Mesenchymal stem cell (in vitro differentiated cells and primary cell): ENCODE data around the gene TEX53.

ENCODE experiments used
- DNase-seq: peaks from one replicate; pipeline ENCODE4 v3.0.0-alpha.2; 2013
- H2AFZ ChIP-seq: one replicate; pipeline ENCODE4 v1.6.1; 2013; ENCODE audit warnings: low read depth, mild to moderate bottlenecking, control low read depth, inconsistent platforms, low read length, moderate library complexity
- H2AK5ac ChIP-seq: 2 replicates; pipeline ENCODE4 v1.6.1; 2013; ENCODE audit warnings: low read length, moderate library complexity, mild to moderate bottlenecking, inconsistent platforms; ENCODE audit not compliant: severe bottlenecking
- H2BK120ac ChIP-seq: one replicate; pipeline ENCODE4 v1.6.1; 2013; ENCODE audit warnings: low read depth, mild to moderate bottlenecking, inconsistent platforms, low read length, moderate library complexity
- H2BK12ac ChIP-seq, 2 experiments: one replicate each; pipeline ENCODE4 v1.6.1; 2013; ENCODE audit warnings: inconsistent platforms in 2 of 2, low read length in 2 of 2, mild to moderate bottlenecking in 2 of 2, moderate library complexity in 2 of 2, control low read depth in 1 of 2
- H2BK15ac ChIP-seq: one replicate; pipeline ENCODE4 v1.6.1; 2013; ENCODE audit warnings: mild to moderate bottlenecking, low read depth, inconsistent platforms; ENCODE audit not compliant: poor library complexity, severe bottlenecking
- H2BK5ac ChIP-seq: 2 replicates; pipeline ENCODE4 v1.6.1; 2013; ENCODE audit warnings: low read depth, mild to moderate bottlenecking, low read length, control low read depth, inconsistent platforms; ENCODE audit not compliant: poor library complexity, severe bottlenecking
- H3K14ac ChIP-seq, 2 experiments: one replicate each; pipeline ENCODE4 v1.6.1; 2013; ENCODE audit warnings: inconsistent platforms in 2 of 2, low read length in 2 of 2, control low read depth in 1 of 2, mild to moderate bottlenecking in 1 of 2, moderate library complexity in 1 of 2
- H3K18ac ChIP-seq, 2 experiments: one replicate each; pipeline ENCODE4 v1.6.1; 2013; ENCODE audit warnings: inconsistent platforms in 2 of 2, low read length in 2 of 2, control low read depth in 1 of 2, low read depth in 1 of 2, mild to moderate bottlenecking in 1 of 2
- H3K23ac ChIP-seq, 2 experiments: one replicate each; pipeline ENCODE4 v1.6.1; 2013; ENCODE audit warnings: inconsistent platforms in 2 of 2, low read length in 2 of 2, mild to moderate bottlenecking in 2 of 2, moderate library complexity in 2 of 2, control low read depth in 1 of 2
- H3K27ac ChIP-seq: 2 replicates; pipeline ENCODE4 v1.5.1; 2013; ENCODE audit warnings: mild to moderate bottlenecking, moderate library complexity, low read length, control low read depth, inconsistent platforms; ENCODE audit not compliant: poor library complexity, severe bottlenecking
- H3K27me3 ChIP-seq, 2 experiments: 2 replicates each; pipeline versions ENCODE4 v1.6.1 to v1.7.0; 2013; ENCODE audit warnings: low read length in 2 of 2, mild to moderate bottlenecking in 2 of 2, moderate library complexity in 2 of 2, control low read depth in 1 of 2, inconsistent platforms in 1 of 2; ENCODE audit not compliant: control insufficient read depth in 1 of 2, insufficient read depth in 1 of 2
- H3K36me3 ChIP-seq, 2 experiments: 2 replicates each; pipeline versions ENCODE4 v1.6.1 to v1.7.0; 2013; ENCODE audit warnings: low read length in 2 of 2, control low read depth in 1 of 2, inconsistent platforms in 1 of 2, low read depth in 1 of 2, mild to moderate bottlenecking in 1 of 2; ENCODE audit not compliant: insufficient read depth in 2 of 2, control insufficient read depth in 1 of 2
- H3K4ac ChIP-seq, 2 experiments: one replicate each; pipeline ENCODE4 v1.6.1; 2013; ENCODE audit warnings: inconsistent platforms in 2 of 2, low read length in 2 of 2, mild to moderate bottlenecking in 2 of 2, moderate library complexity in 2 of 2, control low read depth in 1 of 2, low read depth in 1 of 2
- H3K4me1 ChIP-seq: 2 replicates; pipeline ENCODE4 v1.6.1; 2013; ENCODE audit warnings: low read depth, low read length, control low read depth; ENCODE audit not compliant: control insufficient read depth, insufficient read depth
- H3K4me2 ChIP-seq: 2 replicates; pipeline ENCODE4 v1.6.1; 2013; ENCODE audit warnings: low read length, mild to moderate bottlenecking, inconsistent platforms; ENCODE audit not compliant: poor library complexity, severe bottlenecking
- H3K4me3 ChIP-seq, 2 experiments: 2 replicates each; pipeline versions ENCODE4 v1.5.1 to v1.7.0; 2013; ENCODE audit warnings: low read length in 2 of 2, mild to moderate bottlenecking in 2 of 2, control low read depth in 1 of 2, low read depth in 1 of 2; ENCODE audit not compliant: insufficient read depth in 1 of 2
- H3K79me1 ChIP-seq: replicated peaks from 2 replicates; pipeline ENCODE4 v1.6.1; 2013; ENCODE audit warnings: mild to moderate bottlenecking, control low read depth, low read length, inconsistent platforms; ENCODE audit not compliant: poor library complexity, severe bottlenecking
- H3K9ac ChIP-seq: 2 replicates; pipeline ENCODE4 v1.7.0; 2013; ENCODE audit warnings: mild to moderate bottlenecking, low read length, moderate library complexity
- H3K9me3 ChIP-seq: 2 replicates; pipeline ENCODE4 v1.7.0; 2013; ENCODE audit warnings: mild to moderate bottlenecking, low read length; ENCODE audit not compliant: control insufficient read depth
- H4K8ac ChIP-seq: one replicate; pipeline ENCODE4 v1.6.1; 2013; ENCODE audit warnings: inconsistent platforms, mild to moderate bottlenecking, low read length, moderate library complexity
- H4K91ac ChIP-seq: one replicate; pipeline ENCODE4 v1.6.1; 2013; ENCODE audit warnings: mild to moderate bottlenecking, low read length, inconsistent platforms
- WGBS: methylation state at CpG from one replicate; pipeline ENCODE4 v1.1.7; 2013; ENCODE audit warnings: mixed read lengths; 5-methylcytosine and 5-hydroxymethylcytosine counted together

The TEX53 gene

GRCh38 chr9:114641967-114642366 is 15.6 kb downstream of the TEX53 start:
- no peaks in the 10 kb centered on the region for H3K27me3 ChIP-seq
- H3K79me1 ChIP-seq, result no peaks in the 10 kb centered on the region
- no peak for DNase-seq
- H3K18ac ChIP-seq, result no peak overlapping the region
- no peak overlapping the region for H3K27ac ChIP-seq
- H3K9me3 ChIP-seq, result no peaks in the 10 kb centered on the region
- WGBS, result 96% methylated on average over 1 of the region's 1 CpG
- no peak overlapping the region for H3K4me2 ChIP-seq
- H2AK5ac ChIP-seq, result no peak overlapping the region
- H2BK5ac ChIP-seq, result no peak overlapping the region
- no peak overlapping the region for H4K8ac ChIP-seq
- H2BK12ac ChIP-seq, result no peak overlapping the region
- H3K4me3 ChIP-seq, result no peak overlapping the region
- no peak overlapping the region for H3K14ac ChIP-seq
- no peak overlapping the region for H4K91ac ChIP-seq
- no peak overlapping the region for H2AFZ ChIP-seq
- H2BK15ac ChIP-seq, result no peak overlapping the region
- H3K36me3 ChIP-seq, result peaks cover 24% of the 10 kb centered on the region in 2 experiments
- H3K4ac ChIP-seq, result no peak overlapping the region
- no peaks in the 10 kb centered on the region for H3K4me1 ChIP-seq
- no peak overlapping the region for H3K23ac ChIP-seq
- H2BK120ac ChIP-seq, result no peak overlapping the region
- H3K9ac ChIP-seq, result no peak overlapping the region

DNA sequence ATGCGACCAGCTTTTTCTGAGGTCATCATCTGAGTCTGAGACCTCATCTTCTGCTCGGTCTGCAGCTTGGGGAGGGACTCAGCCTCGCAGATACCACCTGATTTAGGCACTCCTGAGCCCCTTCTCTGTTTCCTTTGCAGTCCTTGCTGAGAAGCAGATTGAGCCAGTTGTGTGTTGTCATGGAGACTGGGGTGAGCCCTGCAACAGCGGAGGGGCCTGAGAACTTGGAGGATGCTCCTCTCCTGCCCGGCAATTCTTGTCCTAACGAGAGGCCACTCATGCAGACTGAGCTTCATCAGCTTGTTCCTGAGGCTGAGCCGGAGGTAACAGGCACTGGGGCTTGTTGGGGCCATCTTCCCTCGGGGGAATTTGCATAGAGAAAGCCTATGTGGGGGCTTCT is 19.2 kb downstream of the TEX53 start:
- no peak overlapping the region for H3K18ac ChIP-seq
- no peak overlapping the region for H3K9ac ChIP-seq
- no peak overlapping the region for H2AK5ac ChIP-seq
- no peak overlapping the region for H4K91ac ChIP-seq
- no peak overlapping the region for H3K4me2 ChIP-seq
- H2BK5ac ChIP-seq, result no peak overlapping the region
- H3K79me1 ChIP-seq, result no peaks in the 10 kb centered on the region
- peaks cover 20 to 28% of the 10 kb centered on the region in 2 experiments for H3K36me3 ChIP-seq
- no peak overlapping the region for H3K4me3 ChIP-seq
- H2AFZ ChIP-seq, result no peak overlapping the region
- H2BK15ac ChIP-seq, result no peak overlapping the region
- no peak overlapping the region for H3K23ac ChIP-seq
- H4K8ac ChIP-seq, result no peak overlapping the region
- H2BK120ac ChIP-seq, result no peak overlapping the region
- H3K27ac ChIP-seq, result no peak overlapping the region
- no peaks in the 10 kb centered on the region for H3K27me3 ChIP-seq
- H3K9me3 ChIP-seq, result no peaks in the 10 kb centered on the region
- no peak for DNase-seq
- H3K14ac ChIP-seq, result no peak overlapping the region
- whole genome bisulfite sequencing, result 98% methylated on average over 8 of the region's 8 CpGs
- H3K4me1 ChIP-seq, result no peaks in the 10 kb centered on the region
- H2BK12ac ChIP-seq, result no peak overlapping the region
- no peak overlapping the region for H3K4ac ChIP-seq

- Histone ChIP-seq H3K4me2 (no peak overlapping the region), H2BK15ac (no peak overlapping the region), H3K9ac (no peak overlapping the region), H4K91ac (no peak overlapping the region), H2AK5ac (no peak overlapping the region), H4K8ac (no peak overlapping the region), H2AFZ (no peak overlapping the region), H3K4me3 (no peak overlapping the region), H3K79me1 (no peaks in the 10 kb centered on the region), H3K23ac (no peak overlapping the region), H2BK12ac (no peak overlapping the region), H3K9me3 (no peaks in the 10 kb centered on the region), H3K18ac (no peak overlapping the region), H3K27me3 (no peaks in the 10 kb centered on the region), H3K14ac (no peak overlapping the region), H3K27ac (no peak overlapping the region), H3K4ac (no peak overlapping the region), H2BK120ac (no peak overlapping the region), H3K36me3 (peaks cover 30% of the 10 kb centered on the region in 2 experiments), H3K4me1 (no peaks in the 10 kb centered on the region), H2BK5ac (no peak overlapping the region)
- WGBS, result 89% methylated on average over 6 of the region's 6 CpGs
- no peak for DNase-seq
Measured at GRCh38 chr9:114634387-114634786, 23.2 kb downstream of the TEX53 start.

- no peak overlapping the region for H2AK5ac ChIP-seq
- no peaks in the 10 kb centered on the region for H3K27me3 ChIP-seq
- H3K18ac ChIP-seq, result no peak overlapping the region
- peaks cover 26 to 39% of the 10 kb centered on the region in 2 experiments for H3K36me3 ChIP-seq
- no peak overlapping the region for H2BK120ac ChIP-seq
- H3K23ac ChIP-seq, result no peak overlapping the region
- H2BK15ac ChIP-seq, result no peak overlapping the region
- no peak overlapping the region for H3K4ac ChIP-seq
- no peak overlapping the region for H3K14ac ChIP-seq
- H2AFZ ChIP-seq, result no peak overlapping the region
- H4K8ac ChIP-seq, result no peak overlapping the region
- H3K4me1 ChIP-seq, result peaks cover under 1% of the 10 kb centered on the region
- H4K91ac ChIP-seq, result no peak overlapping the region
- no peak overlapping the region for H3K27ac ChIP-seq
- no peaks in the 10 kb centered on the region for H3K9me3 ChIP-seq
- no peak overlapping the region for H3K4me2 ChIP-seq
- H3K79me1 ChIP-seq, result no peaks in the 10 kb centered on the region
- DNase-seq, result no peak
- no peak overlapping the region for H3K9ac ChIP-seq
- no peak overlapping the region for H2BK5ac ChIP-seq
- H2BK12ac ChIP-seq, result no peak overlapping the region
- H3K4me3 ChIP-seq, result no peak overlapping the region
- 94% methylated on average over 11 of the region's 11 CpGs for WGBS
Measured at GRCh38 chr9:114633438-114634089, 24.0 kb downstream of the TEX53 start.
